ENCODE data around the gene AUNIP.
"Not testable (repeated sequence)": the region's sequence is repeated elsewhere in the genome, so short reads cannot be mapped to it uniquely, and the experiment has no call there.

AUNIP gene

DNA sequence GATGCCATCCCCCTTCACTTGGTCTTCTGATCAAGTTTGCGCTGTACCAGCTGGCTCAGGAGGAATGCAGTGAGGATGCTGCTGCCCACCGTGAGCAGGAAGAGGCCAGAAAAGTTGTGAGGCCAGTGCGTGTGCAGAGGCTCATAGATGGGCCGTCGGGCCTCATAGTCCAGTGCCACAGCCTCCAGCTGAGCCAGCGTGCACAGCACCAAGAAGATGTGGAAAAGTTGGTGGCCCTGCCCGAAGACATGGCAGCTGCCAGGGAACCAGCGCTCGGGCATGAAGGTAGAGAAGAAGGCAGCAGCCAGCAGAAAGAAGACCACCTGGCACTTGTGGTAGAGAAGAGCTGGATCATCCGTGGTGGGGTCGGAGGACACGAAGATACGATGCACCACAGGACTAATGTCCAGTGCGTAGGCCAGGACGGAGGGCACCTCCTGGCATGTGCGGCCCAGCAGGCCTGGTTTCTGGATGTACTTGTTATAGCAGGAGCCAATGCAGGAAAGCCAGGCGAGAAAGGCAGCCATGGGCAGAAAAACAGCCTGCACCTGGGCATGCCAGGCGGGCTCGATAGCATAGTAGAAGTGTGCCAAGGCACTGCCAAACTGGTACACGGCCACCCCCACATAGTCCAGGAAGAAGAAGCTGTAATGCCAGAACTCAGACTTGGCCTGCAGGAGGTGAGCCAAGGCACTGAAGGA is 3.7 kb upstream of the AUNIP start:
- Mint-ChIP-seq H3K9me3 (no peaks in the 10 kb centered on the region), H3K27me3 (no peaks in the 10 kb centered on the region), H3K4me1 (peaks cover 28% of the 10 kb centered on the region), H3K27ac (peak overlapping the region in 1 of 2 donors; percentile 44), H3K4me3 (no peak overlapping the region)
- ATAC-seq (no peak), DNase-seq (no peak)

DNA sequence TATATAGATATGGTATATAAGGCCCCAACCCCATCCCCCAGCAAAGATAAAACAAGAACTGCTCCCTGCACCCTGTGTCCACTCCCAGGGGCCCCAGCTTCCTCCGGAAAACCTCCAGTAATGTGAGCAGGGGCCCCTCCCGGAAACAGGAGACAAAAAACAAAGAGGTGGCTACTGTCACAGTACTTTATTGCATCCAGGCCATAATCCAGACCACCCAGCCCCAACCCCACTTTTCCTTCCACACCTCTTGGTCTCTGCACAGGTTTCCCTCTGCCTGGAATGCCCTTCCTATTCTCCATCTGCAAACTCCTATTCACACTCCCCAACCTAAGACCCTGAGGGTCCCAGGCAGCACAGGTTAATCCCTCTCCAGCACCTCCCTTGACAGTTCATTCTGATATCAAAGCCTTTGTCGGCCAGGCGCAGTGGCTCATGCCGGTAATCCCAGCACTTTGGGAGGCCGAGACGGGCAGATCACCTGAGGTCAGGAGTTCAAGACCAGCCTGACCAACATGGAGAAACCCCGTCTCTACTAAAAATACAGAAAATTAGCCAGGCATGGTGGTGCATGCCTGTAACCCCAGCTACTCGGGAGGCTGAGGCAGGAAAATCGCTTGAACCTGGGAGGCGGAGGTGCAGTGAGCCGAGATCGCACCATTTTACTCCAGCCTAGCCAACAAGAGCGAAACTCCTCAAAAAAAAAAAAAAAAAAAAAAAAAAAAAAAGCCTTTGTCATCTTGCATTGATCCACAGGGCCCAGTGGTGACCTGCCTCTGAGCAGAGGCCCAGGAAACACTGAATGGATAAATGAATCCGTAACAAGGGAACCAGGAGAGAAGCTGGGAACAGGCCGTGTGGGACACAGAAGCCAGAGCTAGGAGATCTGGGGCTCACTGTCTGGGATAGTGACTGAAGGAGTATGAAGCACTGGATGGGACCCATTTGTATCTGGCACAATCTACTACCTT is 2.3 kb upstream of the AUNIP start:
- Mint-ChIP-seq H3K27me3 (no peaks in the 10 kb centered on the region), H3K27ac (peak overlapping the region in 1 of 2 donors; percentile 55), H3K4me3 (peak overlapping the region; percentile 39 to 47), H3K4me1 (peaks cover 28% of the 10 kb centered on the region), H3K9me3 (no peaks in the 10 kb centered on the region)
- no peak for ATAC-seq
- no peak for DNase-seq

DNA sequence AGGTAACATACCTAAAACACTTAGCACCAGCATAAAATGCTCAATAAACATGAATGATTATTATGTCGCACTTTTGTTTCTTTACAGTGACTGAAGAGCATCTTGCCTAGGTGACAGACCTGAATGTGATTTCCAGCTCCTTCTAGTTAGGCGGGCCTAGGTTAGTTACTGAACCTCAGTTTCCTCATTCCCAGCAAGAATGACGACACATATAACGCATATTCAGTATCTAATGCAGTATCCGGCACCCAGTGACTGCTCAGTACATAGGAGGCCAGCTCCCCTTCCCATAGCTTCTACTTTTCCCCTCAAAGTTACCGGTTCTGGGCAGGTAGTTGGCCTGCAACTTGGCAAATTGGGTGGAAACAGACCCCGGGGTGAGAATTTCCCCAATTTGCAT is 763 bp downstream of the AUNIP start:
- H3K9me3 Mint-ChIP-seq, result no peaks in the 10 kb centered on the region
- DNase-seq (no peak), ATAC-seq (no peak)
- H3K27me3 Mint-ChIP-seq, result no peaks in the 10 kb centered on the region
- peak overlapping the region; percentile 89 to 90 for H3K4me3 Mint-ChIP-seq
- H3K4me1 Mint-ChIP-seq, result peaks cover 21% of the 10 kb centered on the region
- H3K27ac Mint-ChIP-seq, result peak overlapping the region; percentile 95 to 98

DNA sequence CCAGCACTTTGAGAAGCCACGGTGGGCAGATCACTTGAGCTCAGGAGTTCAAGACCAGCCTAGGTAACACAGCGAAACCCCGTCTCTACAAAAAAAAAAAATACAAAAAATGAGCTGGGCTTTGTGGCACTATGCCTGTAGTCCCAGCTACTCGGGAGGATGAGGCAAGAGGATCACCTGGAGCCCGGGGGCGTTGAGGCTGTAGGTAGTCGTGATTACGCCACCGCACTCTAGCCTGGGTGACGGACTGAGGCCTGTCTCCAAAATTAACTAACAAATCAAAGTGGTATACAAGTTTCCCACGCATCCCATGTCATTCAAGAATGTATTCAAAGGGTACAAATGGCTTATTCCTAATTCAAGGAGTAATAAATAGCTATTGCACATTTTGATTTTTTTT is 2.4 kb downstream of the AUNIP start:
- no peaks in the 10 kb centered on the region for H3K9me3 Mint-ChIP-seq
- no peak overlapping the region for H3K4me3 Mint-ChIP-seq
- no peak overlapping the region for H3K27ac Mint-ChIP-seq
- DNase-seq (no peak), ATAC-seq (no peak)
- H3K4me1 Mint-ChIP-seq, result peaks cover 21% of the 10 kb centered on the region
- H3K27me3 Mint-ChIP-seq, result no peaks in the 10 kb centered on the region

DNA sequence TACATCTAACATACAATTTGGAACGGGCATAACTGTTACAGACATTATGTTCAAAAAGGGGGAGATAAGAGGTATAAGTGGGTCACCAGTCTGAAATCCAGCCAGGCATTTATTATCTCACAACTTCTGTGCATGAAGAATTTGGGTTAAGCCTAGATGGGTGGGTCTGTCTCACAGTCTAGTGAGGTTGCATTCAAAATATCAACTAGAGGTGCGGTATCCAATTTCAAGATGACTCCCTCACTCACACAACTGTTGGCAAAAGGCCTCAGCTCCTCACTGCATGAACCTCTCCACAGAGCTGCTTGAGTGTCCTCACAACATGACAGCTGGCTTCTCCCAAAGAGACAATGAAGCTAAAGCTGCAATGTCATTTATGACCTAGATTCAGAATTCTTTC is 4.7 kb downstream of the AUNIP start:
- ATAC-seq (no peak), DNase-seq (no peak)
- H3K4me3 Mint-ChIP-seq, result no peak overlapping the region
- no peaks in the 10 kb centered on the region for H3K9me3 Mint-ChIP-seq
- H3K4me1 Mint-ChIP-seq, result peaks cover 12% of the 10 kb centered on the region
- H3K27ac Mint-ChIP-seq, result no peak overlapping the region
- H3K27me3 Mint-ChIP-seq, result no peaks in the 10 kb centered on the region

DNA sequence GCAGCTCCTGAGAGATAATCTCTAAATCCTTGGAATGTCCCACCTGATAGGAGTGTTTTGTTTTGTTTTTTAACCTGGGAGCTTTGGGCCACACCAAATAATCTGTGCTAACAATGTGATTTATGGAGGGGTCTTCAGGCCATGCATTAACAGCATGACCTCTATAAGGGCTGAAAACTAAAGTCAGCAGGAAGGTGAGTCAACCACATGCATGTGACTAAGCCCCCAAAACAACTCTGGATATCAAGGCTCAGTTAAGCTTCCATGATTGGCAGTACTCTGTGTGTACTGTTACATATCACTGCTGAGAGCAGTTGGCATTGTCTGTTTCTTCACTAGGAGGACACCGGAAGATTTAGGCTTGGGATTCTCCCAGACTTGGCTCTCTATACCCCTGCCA is 10.7 kb downstream of the AUNIP start:
- H3K27me3 Mint-ChIP-seq, result no peaks in the 10 kb centered on the region
- no peaks in the 10 kb centered on the region for H3K9me3 Mint-ChIP-seq
- no peak for DNase-seq
- ATAC-seq, result no peak
- H3K4me1 Mint-ChIP-seq, result peaks cover 6% of the 10 kb centered on the region
- no peak overlapping the region for H3K4me3 Mint-ChIP-seq
- no peak overlapping the region for H3K27ac Mint-ChIP-seq

DNA sequence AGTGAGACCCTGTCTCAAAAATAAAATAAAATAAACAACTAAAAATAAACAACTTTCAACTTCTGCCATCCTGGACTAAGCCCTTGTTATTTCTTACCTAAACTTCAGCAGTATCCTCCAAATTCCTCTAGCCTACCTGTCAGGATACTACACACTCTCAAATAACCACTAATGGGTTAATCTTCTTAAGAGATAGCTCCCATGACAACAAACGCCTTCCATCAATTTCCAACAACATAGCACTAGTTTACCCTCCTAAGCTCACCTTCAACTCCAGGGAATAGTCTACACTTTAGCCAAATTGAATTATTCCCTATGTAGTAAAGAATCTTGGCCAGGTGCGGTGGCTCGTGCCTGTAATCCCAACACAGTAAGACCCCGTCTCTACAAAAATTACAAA is 11.3 kb downstream of the AUNIP start:
- Mint-ChIP-seq H3K27ac (no peak overlapping the region), H3K4me3 (no peak overlapping the region), H3K4me1 (peaks cover 6% of the 10 kb centered on the region), H3K9me3 (no peaks in the 10 kb centered on the region), H3K27me3 (no peaks in the 10 kb centered on the region)
- ATAC-seq (no peak), DNase-seq (no peak)

DNA sequence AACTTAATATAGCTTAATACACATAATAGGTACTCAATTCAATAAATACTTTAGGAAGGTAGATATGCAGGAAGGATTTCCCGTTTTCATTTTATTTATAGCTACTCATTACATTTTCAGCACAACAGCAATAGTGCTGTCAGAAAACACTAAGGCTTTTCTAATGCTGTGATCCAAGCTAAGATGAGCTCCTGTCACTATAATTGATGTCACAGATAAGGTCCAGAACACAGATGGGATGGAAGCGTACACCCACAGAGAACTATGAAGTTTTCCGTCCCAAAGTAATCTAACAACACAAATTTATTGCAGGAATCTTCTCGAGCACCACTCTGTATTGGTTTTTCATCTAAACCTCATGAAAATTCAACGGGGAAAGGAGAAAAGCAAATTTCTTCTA is 13.6 kb downstream of the AUNIP start:
- Mint-ChIP-seq H3K4me3 (no peak overlapping the region), H3K27me3 (no peaks in the 10 kb centered on the region), H3K4me1 (peaks cover 6% of the 10 kb centered on the region), H3K9me3 (no peaks in the 10 kb centered on the region), H3K27ac (no peak overlapping the region)
- ATAC-seq (no peak), DNase-seq (no peak)

DNA sequence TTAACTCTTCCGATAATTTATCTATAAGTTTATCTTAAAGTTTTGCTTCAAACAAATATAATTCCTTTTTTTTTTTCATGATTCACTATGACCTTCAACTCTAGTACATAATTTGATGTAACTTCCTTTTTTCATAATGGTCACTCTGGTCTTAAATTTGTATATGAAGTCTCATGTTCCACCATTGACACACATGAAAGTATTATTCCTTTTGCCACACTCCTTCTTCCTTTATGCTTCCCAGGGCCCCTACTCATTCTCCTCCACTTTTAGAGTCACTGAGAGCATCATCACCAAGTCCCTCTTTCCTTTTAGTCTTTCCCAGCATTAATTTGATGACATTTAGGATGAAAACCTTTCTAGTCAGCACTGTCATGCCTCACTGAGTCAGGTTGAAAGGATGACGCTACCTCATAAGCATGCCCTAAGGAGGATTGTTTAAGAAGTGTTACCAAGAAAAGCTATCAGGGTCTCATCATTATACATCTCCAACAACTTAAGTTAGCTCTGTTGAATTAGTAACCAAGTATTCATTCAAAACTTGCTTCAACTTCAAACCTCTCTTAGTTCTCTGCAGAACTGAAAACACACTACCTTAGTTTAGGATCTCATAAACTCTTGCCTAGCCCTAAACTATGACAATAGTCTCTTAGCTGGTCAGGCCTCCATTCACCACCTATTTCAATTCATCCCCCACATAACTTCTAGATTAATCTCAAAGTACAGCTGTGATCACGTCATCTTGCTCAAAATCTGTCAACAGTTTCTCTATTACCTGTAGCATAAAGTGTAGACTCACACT is 14.5 kb downstream of the AUNIP start:
- no peak for DNase-seq
- H3K9me3 Mint-ChIP-seq, result no peaks in the 10 kb centered on the region
- H3K4me1 Mint-ChIP-seq, result peaks cover 6% of the 10 kb centered on the region
- no peaks in the 10 kb centered on the region for H3K27me3 Mint-ChIP-seq
- no peak overlapping the region for H3K27ac Mint-ChIP-seq
- H3K4me3 Mint-ChIP-seq, result no peak overlapping the region
- no peak for ATAC-seq

DNA sequence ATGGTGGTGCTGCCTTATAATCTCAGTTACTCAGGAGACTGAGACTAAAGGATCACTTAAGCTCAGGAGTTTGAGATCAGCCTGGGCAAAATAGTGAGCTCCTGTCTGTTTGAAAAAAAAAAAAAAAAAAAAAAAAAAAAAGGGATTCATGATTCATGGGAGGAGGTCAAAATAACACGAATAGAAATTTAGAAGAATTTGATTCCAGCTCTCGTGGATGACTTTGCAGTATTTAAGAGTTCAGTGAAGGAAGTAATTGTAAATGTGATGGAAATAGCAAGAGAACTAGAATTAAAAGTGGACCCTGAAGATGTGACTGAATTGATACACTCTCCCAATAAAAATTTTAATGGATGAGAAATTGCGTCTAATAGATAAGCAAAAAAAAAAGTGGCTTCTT is 15.8 kb downstream of the AUNIP start:
- Mint-ChIP-seq H3K9me3 (no peaks in the 10 kb centered on the region), H3K4me3 (no peak overlapping the region), H3K4me1 (peaks cover 6% of the 10 kb centered on the region), H3K27ac (no peak overlapping the region), H3K27me3 (no peaks in the 10 kb centered on the region)
- no peak for ATAC-seq
- DNase-seq, result no peak

DNA sequence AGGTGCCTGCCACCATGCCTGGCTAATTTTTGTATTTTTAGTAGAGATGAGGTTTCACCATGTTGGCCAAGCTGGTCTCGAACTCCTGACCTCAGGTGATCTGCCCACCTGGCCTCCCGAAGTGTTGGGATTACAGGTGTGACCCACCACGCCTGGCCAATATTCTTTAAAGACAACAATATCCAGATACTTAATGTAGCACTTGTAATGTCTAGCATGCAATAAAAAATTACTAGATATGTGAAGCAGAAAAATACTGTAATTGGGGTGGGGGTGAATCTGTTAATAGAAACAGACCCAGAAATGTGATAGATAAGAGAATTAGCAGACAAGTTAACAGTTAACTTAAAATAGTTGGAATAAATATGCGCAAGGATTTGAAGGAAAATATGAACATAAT is 19.4 kb downstream of the AUNIP start:
- not testable (repeated sequence) for ATAC-seq, H3K27me3 Mint-ChIP-seq, H3K9me3 Mint-ChIP-seq, H3K4me1 Mint-ChIP-seq, DNase-seq, H3K27ac Mint-ChIP-seq, H3K4me3 Mint-ChIP-seq

DNA sequence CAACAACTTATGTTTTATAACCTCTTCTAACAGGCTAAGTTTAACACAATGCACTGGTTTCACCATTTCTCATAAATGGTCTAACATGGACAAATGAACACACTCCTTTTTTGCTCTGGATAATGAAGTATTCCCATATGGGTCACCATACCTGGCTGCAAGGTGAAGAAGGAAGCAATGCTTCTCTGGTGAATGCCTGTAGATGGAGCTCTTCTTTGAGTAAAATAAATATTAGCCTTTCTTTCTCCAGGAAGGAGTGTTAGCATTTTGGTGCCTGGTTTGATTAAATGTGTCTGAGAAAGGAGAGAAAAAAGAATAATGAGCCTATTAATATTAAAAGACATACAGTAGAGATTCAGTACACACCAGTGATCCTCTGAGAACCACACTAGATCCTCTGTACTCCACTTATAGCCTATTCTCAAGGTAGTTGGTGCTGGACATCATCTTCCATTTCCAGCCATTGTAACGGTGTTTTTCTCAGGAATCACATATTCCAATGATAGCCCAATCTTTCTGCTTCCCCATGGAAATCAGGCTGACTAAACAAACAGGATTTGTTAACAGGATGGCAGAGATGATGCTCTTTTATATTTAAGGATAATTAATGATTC is 21.9 kb downstream of the AUNIP start:
- Mint-ChIP-seq H3K4me1 (no peaks in the 10 kb centered on the region), H3K27me3 (no peaks in the 10 kb centered on the region), H3K27ac (no peak overlapping the region), H3K4me3 (no peak overlapping the region), H3K9me3 (no peaks in the 10 kb centered on the region)
- ATAC-seq (no peak), DNase-seq (no peak)

DNA sequence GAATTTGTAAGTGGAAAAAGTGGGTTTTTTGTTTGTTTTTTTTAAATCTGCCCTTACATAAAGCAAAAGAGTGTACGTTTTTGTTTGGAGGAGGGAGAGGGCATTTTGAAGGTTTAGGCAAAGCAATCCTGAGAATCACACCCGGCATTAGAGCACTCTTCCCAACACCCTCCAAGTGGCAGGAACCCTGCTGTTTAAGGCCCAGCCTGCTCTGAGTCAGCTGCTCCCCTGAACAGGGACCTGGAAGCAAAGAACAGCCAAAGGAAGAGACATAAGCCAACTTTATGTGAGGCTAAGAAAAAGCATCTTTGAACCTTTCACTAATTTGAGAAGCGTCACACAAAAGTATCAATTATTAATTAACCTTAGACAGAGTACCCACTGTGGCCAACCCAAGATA is 22.6 kb downstream of the AUNIP start:
- DNase-seq (no peak), ATAC-seq (no peak)
- no peak overlapping the region for H3K27ac Mint-ChIP-seq
- H3K27me3 Mint-ChIP-seq, result no peaks in the 10 kb centered on the region
- no peaks in the 10 kb centered on the region for H3K9me3 Mint-ChIP-seq
- no peak overlapping the region for H3K4me3 Mint-ChIP-seq
- no peaks in the 10 kb centered on the region for H3K4me1 Mint-ChIP-seq

DNA sequence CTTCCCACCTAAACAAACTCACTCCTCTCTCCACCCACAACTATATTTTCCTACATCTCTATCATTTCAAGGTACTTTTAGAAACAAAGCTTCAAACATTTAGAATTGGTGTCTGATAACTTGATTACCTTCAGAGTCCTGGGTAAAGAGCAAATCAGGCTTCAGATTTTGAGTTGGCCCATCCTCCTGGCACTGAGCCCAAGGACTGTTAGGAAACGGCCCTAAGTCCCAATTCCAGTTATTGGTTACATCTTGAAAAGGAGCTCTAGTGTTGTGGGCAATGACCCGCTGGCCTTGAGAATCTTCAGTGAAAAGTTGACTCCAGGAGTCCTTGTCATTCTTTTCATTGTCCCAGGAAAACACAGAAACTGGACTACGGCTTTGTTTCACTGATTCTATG is 24.4 kb downstream of the AUNIP start:
- H3K27ac Mint-ChIP-seq, result no peak overlapping the region
- DNase-seq (no peak), ATAC-seq (no peak)
- H3K4me1 Mint-ChIP-seq, result no peaks in the 10 kb centered on the region
- no peaks in the 10 kb centered on the region for H3K27me3 Mint-ChIP-seq
- H3K9me3 Mint-ChIP-seq, result no peaks in the 10 kb centered on the region
- no peak overlapping the region for H3K4me3 Mint-ChIP-seq

DNA sequence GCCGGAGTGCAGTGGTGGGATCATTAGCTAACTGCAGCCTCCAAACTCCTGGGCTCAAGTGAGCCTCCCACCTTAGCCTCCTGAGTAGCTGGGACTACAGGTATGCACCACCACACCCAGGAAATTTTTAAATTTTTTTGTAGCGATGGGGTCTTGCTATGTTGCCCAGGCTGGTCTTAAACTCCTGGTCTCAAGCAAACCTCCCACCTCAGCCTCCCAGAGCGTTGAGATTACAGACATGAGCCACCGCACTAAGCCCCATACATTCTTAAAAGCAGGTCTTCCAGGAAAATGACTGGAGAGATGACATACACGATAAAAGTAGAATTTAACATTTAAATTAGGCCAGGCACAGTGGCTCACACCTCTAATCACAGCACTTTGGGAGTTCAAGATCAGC is 26.1 kb downstream of the AUNIP start:
- ATAC-seq, result no peak
- H3K27ac Mint-ChIP-seq, result no peak overlapping the region

More for the DNA sequence above, 26.1 kb downstream of the AUNIP start:
- DNase-seq, result no peak
- H3K4me3 Mint-ChIP-seq, result no peak overlapping the region
- no peaks in the 10 kb centered on the region for H3K9me3 Mint-ChIP-seq
- H3K27me3 Mint-ChIP-seq, result no peaks in the 10 kb centered on the region
- H3K4me1 Mint-ChIP-seq, result no peaks in the 10 kb centered on the region

Measured in stimulated activated naive CD8-positive, alpha-beta T cell treated with anti-CD3 and anti-CD28 coated beads, Interleukin-15, amount 100 ng/mL, for 72 hours (primary cell).